Activated naive CD8-positive, alpha-beta T cell treated with anti-CD3 and anti-CD28 coated beads, Interleukin-2, amount 50 U/mL, for 16 hours (primary cell): ENCODE results near the gene AKAP13.
"Not testable (repeated sequence)": the region's sequence is repeated elsewhere in the genome, so short reads cannot be mapped to it uniquely, and the experiment has no call there.

Experiments
- DNase-seq: peaks from one replicate; pipeline ENCODE4 v3.0.0-alpha.2; 2020; ENCODE audit warnings: low read depth, low spot score

Gene AKAP13

GRCh38 chr15:85793641-85794597, 413.5 kb downstream of the AKAP13 start:
- no peak for DNase-seq

GRCh38 chr15:85794598-85795336, 414.4 kb downstream of the AKAP13 start, which contains the start of gene KLHL25:
Gene KLHL25, minus strand, starts transcription at chr15:85794925. Its CDS starts 25,115 bp downstream, at chr15:85769810.
- DNase-seq, result peak; percentile 81

- no peak for DNase-seq
Observed at GRCh38 chr15:85795337-85796305, 415.2 kb downstream of the AKAP13 start.

- not testable (repeated sequence) for DNase-seq
Observed at GRCh38 chr15:85796371-85796770, 416.0 kb downstream of the AKAP13 start.
